Measurements from ENCODE around the gene SERPINB4.

DNA sequence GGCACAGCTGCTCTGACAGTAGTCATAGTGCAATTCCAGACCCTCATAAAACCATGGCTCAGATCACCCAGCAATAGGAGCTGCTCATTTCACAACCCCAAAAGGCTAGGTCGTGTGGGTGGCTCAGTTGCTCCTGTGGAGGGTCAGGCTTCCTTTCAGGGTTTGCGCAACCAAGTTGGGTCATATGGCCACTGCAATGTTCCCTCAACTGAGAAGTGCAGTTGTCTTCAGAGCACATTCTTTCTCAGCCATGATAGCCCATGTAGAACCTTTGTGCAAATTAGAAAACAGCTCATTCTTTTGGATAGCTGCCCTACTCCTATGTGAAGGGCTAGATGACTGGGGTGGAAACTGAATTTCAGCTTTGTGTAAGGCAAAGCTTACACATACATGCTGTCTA lies 53.7 kb downstream of the SERPINB4 start:
- TF ChIP-seq, protein P1, sequence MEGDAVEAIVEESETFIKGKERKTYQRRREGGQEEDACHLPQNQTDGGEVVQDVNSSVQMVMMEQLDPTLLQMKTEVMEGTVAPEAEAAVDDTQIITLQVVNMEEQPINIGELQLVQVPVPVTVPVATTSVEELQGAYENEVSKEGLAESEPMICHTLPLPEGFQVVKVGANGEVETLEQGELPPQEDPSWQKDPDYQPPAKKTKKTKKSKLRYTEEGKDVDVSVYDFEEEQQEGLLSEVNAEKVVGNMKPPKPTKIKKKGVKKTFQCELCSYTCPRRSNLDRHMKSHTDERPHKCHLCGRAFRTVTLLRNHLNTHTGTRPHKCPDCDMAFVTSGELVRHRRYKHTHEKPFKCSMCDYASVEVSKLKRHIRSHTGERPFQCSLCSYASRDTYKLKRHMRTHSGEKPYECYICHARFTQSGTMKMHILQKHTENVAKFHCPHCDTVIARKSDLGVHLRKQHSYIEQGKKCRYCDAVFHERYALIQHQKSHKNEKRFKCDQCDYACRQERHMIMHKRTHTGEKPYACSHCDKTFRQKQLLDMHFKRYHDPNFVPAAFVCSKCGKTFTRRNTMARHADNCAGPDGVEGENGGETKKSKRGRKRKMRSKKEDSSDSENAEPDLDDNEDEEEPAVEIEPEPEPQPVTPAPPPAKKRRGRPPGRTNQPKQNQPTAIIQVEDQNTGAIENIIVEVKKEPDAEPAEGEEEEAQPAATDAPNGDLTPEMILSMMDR (IDR thresholded peaks at IDR 0.05; ENCODE audit: poor library complexity): no peak
- TF ChIP-seq EZH2phosphoT487 (IDR thresholded peaks at IDR 0.05; ENCODE audit: low read depth, severe bottlenecking, unreplicated experiment): no peak
